Measurements from ENCODE around the gene RBFOX2.

- TF ChIP-seq, protein P1, sequence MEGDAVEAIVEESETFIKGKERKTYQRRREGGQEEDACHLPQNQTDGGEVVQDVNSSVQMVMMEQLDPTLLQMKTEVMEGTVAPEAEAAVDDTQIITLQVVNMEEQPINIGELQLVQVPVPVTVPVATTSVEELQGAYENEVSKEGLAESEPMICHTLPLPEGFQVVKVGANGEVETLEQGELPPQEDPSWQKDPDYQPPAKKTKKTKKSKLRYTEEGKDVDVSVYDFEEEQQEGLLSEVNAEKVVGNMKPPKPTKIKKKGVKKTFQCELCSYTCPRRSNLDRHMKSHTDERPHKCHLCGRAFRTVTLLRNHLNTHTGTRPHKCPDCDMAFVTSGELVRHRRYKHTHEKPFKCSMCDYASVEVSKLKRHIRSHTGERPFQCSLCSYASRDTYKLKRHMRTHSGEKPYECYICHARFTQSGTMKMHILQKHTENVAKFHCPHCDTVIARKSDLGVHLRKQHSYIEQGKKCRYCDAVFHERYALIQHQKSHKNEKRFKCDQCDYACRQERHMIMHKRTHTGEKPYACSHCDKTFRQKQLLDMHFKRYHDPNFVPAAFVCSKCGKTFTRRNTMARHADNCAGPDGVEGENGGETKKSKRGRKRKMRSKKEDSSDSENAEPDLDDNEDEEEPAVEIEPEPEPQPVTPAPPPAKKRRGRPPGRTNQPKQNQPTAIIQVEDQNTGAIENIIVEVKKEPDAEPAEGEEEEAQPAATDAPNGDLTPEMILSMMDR (IDR thresholded peaks at IDR 0.05) = no peak
- TF ChIP-seq ZFX (IDR thresholded peaks at IDR 0.05; ENCODE audit: borderline replicate concordance) = no peak
Observed at GRCh38 chr22:35995772-35996171, 32.9 kb downstream of the RBFOX2 start.
